OCI-LY1 (cell line): ENCODE measurements around the gene PIP5K1C.

Experiments
- H2AFZ ChIP-seq: fragments of 200-600 bp; sonication (generic), shearing (Covaris generic); 2 replicates; pipeline ENCODE4 v1.6.0; 2014; ENCODE audit warnings: antibody characterized with exemption, mild to moderate bottlenecking, low read length
- H3F3A ChIP-seq: fragments of 200-600 bp; sonication (generic), shearing (Covaris generic); 2 replicates; pipeline ENCODE4 v1.6.0; 2014; ENCODE audit warnings: mild to moderate bottlenecking, antibody characterized with exemption, low read length, moderate library complexity; ENCODE audit not compliant: insufficient read depth
- H3K27ac ChIP-seq: fragments of 200-600 bp; sonication (generic); 2 replicates; pipeline ENCODE4 v1.5.1; 2014; ENCODE audit warnings: low read length, mixed run types, mild to moderate bottlenecking, low read depth; ENCODE audit not compliant: poor library complexity, severe bottlenecking
- H3K27me3 ChIP-seq: fragments of 200-600 bp; sonication (generic); 2 replicates; pipeline ENCODE4 v1.6.0; 2014; ENCODE audit warnings: antibody characterized with exemption, mild to moderate bottlenecking, low read length, moderate library complexity; ENCODE audit not compliant: insufficient read depth
- H3K36me3 ChIP-seq: fragments of 200-600 bp; sonication (generic); 2 replicates; pipeline ENCODE4 v1.6.1; 2014; ENCODE audit warnings: mild to moderate bottlenecking, antibody characterized with exemption, low read length, moderate library complexity, mixed read lengths; ENCODE audit not compliant: insufficient read depth
- H3K4me1 ChIP-seq: fragments of 200-600 bp; sonication (generic); 2 replicates; pipeline ENCODE4 v1.5.1; 2014; ENCODE audit warnings: mild to moderate bottlenecking, low read length, moderate library complexity; ENCODE audit not compliant: insufficient read depth, severe bottlenecking
- H3K4me2 ChIP-seq: fragments of 200-600 bp; sonication (generic), shearing (Covaris generic); 2 replicates; pipeline ENCODE4 v1.6.1; 2014; ENCODE audit warnings: low read length
- H3K4me3 ChIP-seq: fragments of 200-600 bp; sonication (generic); 2 replicates; pipeline ENCODE4 v1.5.1; 2014; ENCODE audit warnings: low read length, low read depth, mild to moderate bottlenecking, mixed read lengths; ENCODE audit not compliant: poor library complexity, severe bottlenecking
- H3K79me2 ChIP-seq: fragments of 200-600 bp; shearing (Covaris generic); 2 replicates; pipeline ENCODE4 v1.6.1; 2016; ENCODE audit warnings: mixed run types, low read length, mixed read lengths; ENCODE audit not compliant: insufficient read depth
- H3K9ac ChIP-seq: fragments of 200-600 bp; sonication (generic), shearing (Covaris generic); 2 replicates; pipeline ENCODE4 v1.6.1; 2014; ENCODE audit warnings: mild to moderate bottlenecking, low read length, mixed read lengths
- H3K9me2 ChIP-seq: fragments of 200-600 bp; sonication (generic), shearing (Covaris generic); 2 replicates; pipeline ENCODE4 v1.6.1; 2014; ENCODE audit warnings: low read depth, mild to moderate bottlenecking, low read length, mixed read lengths
- H3K9me3 ChIP-seq: fragments of 200-600 bp; shearing (Covaris generic); 2 replicates; pipeline ENCODE4 v1.6.1; 2014; ENCODE audit warnings: low read length, mixed read lengths
- H4K20me1 ChIP-seq: fragments of 200-600 bp; sonication (generic), shearing (Covaris generic); 2 replicates; pipeline ENCODE4 v1.6.0; 2016; ENCODE audit warnings: mild to moderate bottlenecking, low read length; ENCODE audit not compliant: insufficient read depth
- EZH2 ChIP-seq: fragments of 200-600 bp; sonication (generic), shearing (Covaris generic); IDR thresholded peaks from 2 replicates; pipeline ENCODE4 v1.8.0; 2017; ENCODE audit warnings: borderline replicate concordance, mixed run types, mild to moderate bottlenecking, antibody characterized with exemption, low read length, moderate library complexity, mixed read lengths
- TF ChIP-seq, protein P1 (sequence below): fragments of 200-600 bp; sonication (generic), shearing (Covaris generic); IDR thresholded peaks from 2 replicates; pipeline ENCODE4 v1.5.1; 2017; ENCODE audit warnings: mild to moderate bottlenecking, antibody characterized with exemption, low read length, moderate library complexity, mixed read lengths

The PIP5K1C gene

DNA sequence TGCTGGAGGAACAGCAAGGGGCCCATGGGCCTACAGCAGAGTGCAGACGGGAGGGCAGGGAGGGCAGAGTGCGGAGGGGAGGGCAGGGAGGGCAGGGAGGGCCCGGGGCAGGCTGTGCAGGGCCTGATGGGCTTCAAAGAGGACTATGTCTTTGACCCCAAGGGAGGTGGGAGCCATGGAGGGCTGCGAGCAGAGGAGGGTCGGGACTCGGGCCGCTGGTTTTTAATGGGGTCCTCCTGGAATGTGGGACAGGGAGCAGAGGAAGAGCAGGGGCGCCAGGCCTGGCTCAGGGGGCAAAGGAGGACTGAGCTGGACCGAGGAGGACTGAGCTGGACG, 3.6 kb downstream of the PIP5K1C start:
- TF ChIP-seq EZH2, result no peak
- TF ChIP-seq, protein P1, sequence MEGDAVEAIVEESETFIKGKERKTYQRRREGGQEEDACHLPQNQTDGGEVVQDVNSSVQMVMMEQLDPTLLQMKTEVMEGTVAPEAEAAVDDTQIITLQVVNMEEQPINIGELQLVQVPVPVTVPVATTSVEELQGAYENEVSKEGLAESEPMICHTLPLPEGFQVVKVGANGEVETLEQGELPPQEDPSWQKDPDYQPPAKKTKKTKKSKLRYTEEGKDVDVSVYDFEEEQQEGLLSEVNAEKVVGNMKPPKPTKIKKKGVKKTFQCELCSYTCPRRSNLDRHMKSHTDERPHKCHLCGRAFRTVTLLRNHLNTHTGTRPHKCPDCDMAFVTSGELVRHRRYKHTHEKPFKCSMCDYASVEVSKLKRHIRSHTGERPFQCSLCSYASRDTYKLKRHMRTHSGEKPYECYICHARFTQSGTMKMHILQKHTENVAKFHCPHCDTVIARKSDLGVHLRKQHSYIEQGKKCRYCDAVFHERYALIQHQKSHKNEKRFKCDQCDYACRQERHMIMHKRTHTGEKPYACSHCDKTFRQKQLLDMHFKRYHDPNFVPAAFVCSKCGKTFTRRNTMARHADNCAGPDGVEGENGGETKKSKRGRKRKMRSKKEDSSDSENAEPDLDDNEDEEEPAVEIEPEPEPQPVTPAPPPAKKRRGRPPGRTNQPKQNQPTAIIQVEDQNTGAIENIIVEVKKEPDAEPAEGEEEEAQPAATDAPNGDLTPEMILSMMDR, result no peak
- H3K4me3 ChIP-seq, result no peak overlapping the region
- H3F3A ChIP-seq, result no peaks in the 10 kb centered on the region
- no peaks in the 10 kb centered on the region for H3K9me2 ChIP-seq
- no peak overlapping the region for H3K9ac ChIP-seq
- no peaks in the 10 kb centered on the region for H3K9me3 ChIP-seq
- no peaks in the 10 kb centered on the region for H3K79me2 ChIP-seq
- H3K4me1 ChIP-seq, result peaks cover 10% of the 10 kb centered on the region
- H2AFZ ChIP-seq, result no peak overlapping the region
- peaks cover 12% of the 10 kb centered on the region for H3K27me3 ChIP-seq
- H4K20me1 ChIP-seq, result no peaks in the 10 kb centered on the region
- no peaks in the 10 kb centered on the region for H3K36me3 ChIP-seq
- H3K4me2 ChIP-seq, result no peak overlapping the region
- no peak overlapping the region for H3K27ac ChIP-seq

DNA sequence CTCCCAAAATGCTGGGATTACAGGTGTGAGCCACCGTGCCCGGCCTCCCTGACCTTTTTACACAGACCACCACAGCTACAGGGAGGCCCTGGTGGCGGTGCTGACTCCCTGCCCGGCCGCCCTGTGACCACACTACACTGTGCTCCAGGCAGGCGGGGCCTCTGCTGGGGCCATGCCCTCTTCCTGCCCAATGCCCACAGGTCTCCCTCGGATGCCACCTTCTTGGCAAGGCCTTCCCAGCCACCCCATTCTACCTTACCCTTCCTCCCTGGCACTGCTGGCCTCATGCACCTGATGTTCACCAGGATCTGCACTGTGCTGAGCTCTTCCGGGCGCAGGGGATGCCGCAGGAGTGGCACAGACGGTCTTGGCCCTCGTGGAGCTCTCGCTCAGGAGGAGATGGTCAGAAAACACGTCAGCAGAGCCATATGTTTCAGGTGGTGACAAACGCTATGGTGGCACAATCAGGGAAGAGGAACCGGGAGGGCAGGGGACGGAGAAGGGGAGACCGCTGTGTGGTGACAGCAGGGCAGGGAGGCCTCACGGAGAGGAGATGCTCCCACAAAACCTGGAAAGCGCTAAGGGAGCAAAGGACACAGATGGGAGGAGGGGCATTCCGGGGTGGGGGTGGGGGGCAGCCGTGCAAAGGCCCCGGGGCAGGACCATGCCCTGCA, 4.1 kb downstream of the PIP5K1C start:
- H3F3A ChIP-seq, result no peaks in the 10 kb centered on the region
- H2AFZ ChIP-seq, result no peak overlapping the region
- no peaks in the 10 kb centered on the region for H3K9me2 ChIP-seq
- H3K4me2 ChIP-seq, result no peak overlapping the region
- H4K20me1 ChIP-seq, result no peaks in the 10 kb centered on the region
- H3K4me3 ChIP-seq, result no peak overlapping the region
- H3K27ac ChIP-seq, result no peak overlapping the region
- H3K27me3 ChIP-seq, result peaks cover 14% of the 10 kb centered on the region
- TF ChIP-seq, protein P1, result no peak
- TF ChIP-seq EZH2, result no peak
- no peaks in the 10 kb centered on the region for H3K79me2 ChIP-seq
- peaks cover 10% of the 10 kb centered on the region for H3K4me1 ChIP-seq
- no peaks in the 10 kb centered on the region for H3K36me3 ChIP-seq
- no peaks in the 10 kb centered on the region for H3K9me3 ChIP-seq
- H3K9ac ChIP-seq, result no peak overlapping the region

DNA sequence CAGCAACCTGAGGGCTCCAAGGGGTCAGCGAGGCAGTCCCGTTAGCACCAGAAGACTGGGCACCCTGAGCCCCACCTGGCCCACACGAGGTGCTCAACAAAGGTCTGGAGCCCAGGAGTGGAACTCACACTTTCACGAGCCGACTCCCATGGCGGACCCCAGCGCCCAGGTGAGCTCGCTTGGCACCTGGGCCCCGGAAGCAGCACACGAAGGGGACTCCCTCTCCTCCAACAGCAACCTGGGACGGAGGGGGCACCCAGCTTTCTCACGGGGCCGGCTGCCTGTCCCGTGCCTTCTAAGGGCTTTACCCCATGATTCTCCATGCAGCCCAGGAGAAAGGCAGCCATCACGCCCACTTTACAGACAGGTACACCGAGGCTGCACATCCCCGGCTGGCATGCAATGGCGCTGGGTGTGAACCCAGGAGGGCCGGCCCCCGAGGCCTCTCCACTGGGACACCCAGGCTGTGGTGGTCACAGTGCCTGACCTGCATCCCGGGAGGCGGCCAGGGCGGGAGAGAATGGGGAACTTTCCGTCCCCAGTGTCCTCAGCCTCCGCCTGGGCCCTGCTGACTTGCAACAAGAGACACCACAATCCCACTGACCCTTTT, 5.0 kb downstream of the PIP5K1C start:
- H3F3A ChIP-seq, result no peaks in the 10 kb centered on the region
- H3K9me3 ChIP-seq, result no peaks in the 10 kb centered on the region
- no peak overlapping the region for H3K9ac ChIP-seq
- TF ChIP-seq, protein P1, result no peak
- no peak for TF ChIP-seq EZH2
- H3K4me3 ChIP-seq, result no peak overlapping the region
- peaks cover 19% of the 10 kb centered on the region for H3K27me3 ChIP-seq
- H3K36me3 ChIP-seq, result no peaks in the 10 kb centered on the region
- no peak overlapping the region for H3K4me2 ChIP-seq
- no peaks in the 10 kb centered on the region for H3K79me2 ChIP-seq
- H3K27ac ChIP-seq, result no peak overlapping the region
- no peak overlapping the region for H2AFZ ChIP-seq
- peaks cover 10% of the 10 kb centered on the region for H3K4me1 ChIP-seq
- no peaks in the 10 kb centered on the region for H3K9me2 ChIP-seq
- H4K20me1 ChIP-seq, result no peaks in the 10 kb centered on the region
